Glutamatergic neuron (in vitro differentiated cells): ENCODE data around the gene RASD1. TPM values are rescaled to one million over a fixed set of nuclear protein-coding genes. Genes with fewer than 3 reads are reported as not detected.

Experiments used
- DNase-seq: peaks from one replicate; pipeline ENCODE4 v3.0.0; 2022
- H3K27ac Mint-ChIP-seq: one replicate; pipeline ENCODE4 v1.8.0; 2020; ENCODE audit warnings: mild to moderate bottlenecking, mixed read lengths, inconsistent platforms; ENCODE audit not compliant: unreplicated experiment
- H3K27me3 Mint-ChIP-seq: one replicate; pipeline ENCODE4 v1.8.0; 2020; ENCODE audit warnings: mild to moderate bottlenecking, moderate library complexity, mixed read lengths, inconsistent platforms; ENCODE audit not compliant: unreplicated experiment
- H3K36me3 Mint-ChIP-seq: one replicate; pipeline ENCODE4 v1.8.0; 2020; ENCODE audit warnings: mild to moderate bottlenecking, mixed read lengths, inconsistent platforms; ENCODE audit not compliant: unreplicated experiment
- H3K4me1 Mint-ChIP-seq: one replicate; pipeline ENCODE4 v1.8.0; 2020; ENCODE audit warnings: mild to moderate bottlenecking, low read depth, mixed read lengths, inconsistent platforms; ENCODE audit not compliant: unreplicated experiment
- H3K4me3 Mint-ChIP-seq: one replicate; pipeline ENCODE4 v1.8.0; 2020; ENCODE audit warnings: mild to moderate bottlenecking, mixed read lengths, inconsistent platforms; ENCODE audit not compliant: unreplicated experiment
- H3K9me3 Mint-ChIP-seq: one replicate; pipeline ENCODE4 v1.8.0; 2020; ENCODE audit warnings: mild to moderate bottlenecking, moderate library complexity, mixed read lengths, inconsistent platforms; ENCODE audit not compliant: unreplicated experiment
- total RNA-seq: library from RNA; stranded (reverse); fragmentation: NEBNext Ultra II Directional; extraction: Animal tissue kit (Norgen Biotek cat#: 25700); gene quantifications from one replicate; pipeline ENCODE4 v1.2.1, GENCODE V29; 2021; ENCODE audit not compliant: unreplicated experiment
- TF ChIP-seq, protein P1 (sequence below): fragments of 200-600 bp; sonication (generic); IDR thresholded peaks from one replicate; pipeline ENCODE4 v1.5.0; 2021; ENCODE audit not compliant: partially characterized antibody, unreplicated experiment

RASD1 gene
- total RNA-seq, 1 donor from 2014 or later, result 140 TPM

- no peak for DNase-seq
- H3K36me3 Mint-ChIP-seq, result peaks cover 4% of the 10 kb centered on the region
These were observed 3.4 kb upstream of the RASD1 start for GRCh38 chr17:17499402-17500145.

GRCh38 chr17:17498606-17499301 lies 2.6 kb upstream of the RASD1 start:
- peak overlapping the region; percentile 66 for H3K27ac Mint-ChIP-seq

More at GRCh38 chr17:17499402-17500145, 3.4 kb upstream of the RASD1 start:
- Mint-ChIP-seq H3K27me3 (peaks cover 16% of the 10 kb centered on the region), H3K4me3 (no peak overlapping the region), H3K4me1 (peaks cover 12% of the 10 kb centered on the region), H3K27ac (no peak overlapping the region), H3K9me3 (peaks cover 12% of the 10 kb centered on the region)
- TF ChIP-seq, protein P1, sequence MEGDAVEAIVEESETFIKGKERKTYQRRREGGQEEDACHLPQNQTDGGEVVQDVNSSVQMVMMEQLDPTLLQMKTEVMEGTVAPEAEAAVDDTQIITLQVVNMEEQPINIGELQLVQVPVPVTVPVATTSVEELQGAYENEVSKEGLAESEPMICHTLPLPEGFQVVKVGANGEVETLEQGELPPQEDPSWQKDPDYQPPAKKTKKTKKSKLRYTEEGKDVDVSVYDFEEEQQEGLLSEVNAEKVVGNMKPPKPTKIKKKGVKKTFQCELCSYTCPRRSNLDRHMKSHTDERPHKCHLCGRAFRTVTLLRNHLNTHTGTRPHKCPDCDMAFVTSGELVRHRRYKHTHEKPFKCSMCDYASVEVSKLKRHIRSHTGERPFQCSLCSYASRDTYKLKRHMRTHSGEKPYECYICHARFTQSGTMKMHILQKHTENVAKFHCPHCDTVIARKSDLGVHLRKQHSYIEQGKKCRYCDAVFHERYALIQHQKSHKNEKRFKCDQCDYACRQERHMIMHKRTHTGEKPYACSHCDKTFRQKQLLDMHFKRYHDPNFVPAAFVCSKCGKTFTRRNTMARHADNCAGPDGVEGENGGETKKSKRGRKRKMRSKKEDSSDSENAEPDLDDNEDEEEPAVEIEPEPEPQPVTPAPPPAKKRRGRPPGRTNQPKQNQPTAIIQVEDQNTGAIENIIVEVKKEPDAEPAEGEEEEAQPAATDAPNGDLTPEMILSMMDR, result no peak

DNA sequence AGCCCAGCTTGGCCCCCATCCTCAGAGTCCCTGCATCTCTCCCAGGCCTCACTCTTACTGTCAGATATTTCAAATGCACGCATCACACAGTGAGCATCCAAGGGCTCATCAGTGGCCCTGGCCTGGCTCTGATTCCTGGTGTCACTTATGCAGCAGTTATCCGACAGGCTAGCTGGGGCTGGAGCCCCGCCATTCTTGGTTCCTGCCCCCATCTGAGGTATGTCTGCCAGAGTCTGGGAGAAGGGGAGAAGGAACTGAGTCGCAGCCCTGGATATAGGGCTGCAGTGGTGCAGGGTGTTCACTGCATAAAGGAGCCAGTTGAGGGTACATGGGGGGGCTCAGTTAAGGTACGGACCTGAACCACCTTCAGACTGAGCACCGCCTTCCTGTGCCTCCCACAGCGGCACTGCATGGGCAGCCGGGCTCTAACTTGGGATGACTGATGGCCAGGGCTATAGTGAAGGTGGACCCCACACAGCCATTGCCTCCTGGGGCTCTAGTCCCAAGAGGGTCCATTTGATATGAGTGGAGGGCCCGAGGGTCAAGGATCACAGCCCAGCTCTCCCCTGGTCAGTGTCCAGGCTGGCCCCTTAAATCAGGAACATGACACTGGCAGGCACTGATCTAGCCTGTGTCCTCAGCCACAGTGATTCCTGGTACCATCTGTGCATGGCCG lies 1.8 kb upstream of the RASD1 start:
- peaks cover 4% of the 10 kb centered on the region for H3K36me3 Mint-ChIP-seq
- no peak overlapping the region for H3K4me3 Mint-ChIP-seq
- peaks cover 19% of the 10 kb centered on the region for H3K9me3 Mint-ChIP-seq
- peaks cover 24% of the 10 kb centered on the region for H3K27me3 Mint-ChIP-seq
- TF ChIP-seq, protein P1, result no peak
- peaks cover 17% of the 10 kb centered on the region for H3K4me1 Mint-ChIP-seq
- no peak for DNase-seq
- peak overlapping the region; percentile 66 for H3K27ac Mint-ChIP-seq

More at GRCh38 chr17:17498606-17499301, 2.6 kb upstream of the RASD1 start:
- Mint-ChIP-seq H3K27me3 (peaks cover 20% of the 10 kb centered on the region), H3K9me3 (peaks cover 14% of the 10 kb centered on the region), H3K4me3 (no peak overlapping the region), H3K4me1 (peaks cover 13% of the 10 kb centered on the region), H3K36me3 (peaks cover 4% of the 10 kb centered on the region)
- TF ChIP-seq, protein P1, result no peak
- DNase-seq, result no peak

- H3K9me3 Mint-ChIP-seq, result peaks cover 25% of the 10 kb centered on the region
- H3K4me1 Mint-ChIP-seq, result peaks cover 25% of the 10 kb centered on the region
- H3K27me3 Mint-ChIP-seq, result peaks cover 28% of the 10 kb centered on the region
- H3K27ac Mint-ChIP-seq, result peak overlapping the region; percentile 54
- TF ChIP-seq, protein P1, result peak; percentile 26
- DNase-seq, result no peak
- peak overlapping the region; percentile 41 for H3K4me3 Mint-ChIP-seq
- peaks cover 4% of the 10 kb centered on the region for H3K36me3 Mint-ChIP-seq
These were observed 1.1 kb upstream of the RASD1 start for GRCh38 chr17:17497065-17497844.
